ENCODE results near the gene DNAAF3. TPM values are rescaled to one million over a fixed set of nuclear protein-coding genes. Genes with fewer than 3 reads are reported as not detected.

The DNAAF3 gene
- total RNA-seq, result 0.66 TPM in 1 of 2 replicates, not detected in the other

DNA sequence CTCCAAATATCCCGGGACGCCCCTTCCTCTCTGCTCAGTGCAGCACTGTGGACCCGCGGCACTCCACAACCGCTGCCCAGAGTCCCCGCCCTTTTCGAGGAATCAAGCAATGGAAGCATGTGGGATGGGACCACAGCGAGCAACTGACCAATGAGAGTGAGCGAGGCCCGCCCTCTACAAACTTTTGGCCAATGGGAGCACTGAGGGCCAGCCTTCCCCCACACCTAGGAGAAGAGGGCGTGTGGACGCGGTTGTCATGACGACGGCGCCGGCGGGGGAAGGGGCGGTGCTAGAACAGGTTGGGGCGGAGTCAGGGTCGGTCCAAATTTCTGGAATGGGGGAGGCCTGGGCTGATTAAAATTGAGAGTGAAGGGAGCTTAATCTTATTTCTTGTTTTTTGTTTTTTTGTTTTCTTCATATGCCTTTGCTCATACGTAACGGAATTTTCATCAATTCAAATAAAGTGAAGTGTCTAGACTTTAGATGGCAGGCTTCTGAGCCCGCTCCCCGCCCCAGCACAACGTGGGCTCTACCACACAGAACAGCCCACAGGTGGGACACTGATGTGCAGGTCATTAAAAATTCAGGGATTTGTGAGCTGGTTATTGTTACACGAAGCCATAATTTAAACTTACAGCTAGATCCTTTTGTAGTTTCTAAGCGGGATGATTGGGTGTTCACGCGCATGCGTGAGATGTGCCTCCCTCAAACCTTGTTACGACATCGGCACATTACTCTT lies at the start of gene DNAAF3:
TSS of gene DNAAF3 (minus strand) at position 84 of the 739 bp plus-strand sequence. CDS start 200 bp downstream, outside the sequence.

DNA sequence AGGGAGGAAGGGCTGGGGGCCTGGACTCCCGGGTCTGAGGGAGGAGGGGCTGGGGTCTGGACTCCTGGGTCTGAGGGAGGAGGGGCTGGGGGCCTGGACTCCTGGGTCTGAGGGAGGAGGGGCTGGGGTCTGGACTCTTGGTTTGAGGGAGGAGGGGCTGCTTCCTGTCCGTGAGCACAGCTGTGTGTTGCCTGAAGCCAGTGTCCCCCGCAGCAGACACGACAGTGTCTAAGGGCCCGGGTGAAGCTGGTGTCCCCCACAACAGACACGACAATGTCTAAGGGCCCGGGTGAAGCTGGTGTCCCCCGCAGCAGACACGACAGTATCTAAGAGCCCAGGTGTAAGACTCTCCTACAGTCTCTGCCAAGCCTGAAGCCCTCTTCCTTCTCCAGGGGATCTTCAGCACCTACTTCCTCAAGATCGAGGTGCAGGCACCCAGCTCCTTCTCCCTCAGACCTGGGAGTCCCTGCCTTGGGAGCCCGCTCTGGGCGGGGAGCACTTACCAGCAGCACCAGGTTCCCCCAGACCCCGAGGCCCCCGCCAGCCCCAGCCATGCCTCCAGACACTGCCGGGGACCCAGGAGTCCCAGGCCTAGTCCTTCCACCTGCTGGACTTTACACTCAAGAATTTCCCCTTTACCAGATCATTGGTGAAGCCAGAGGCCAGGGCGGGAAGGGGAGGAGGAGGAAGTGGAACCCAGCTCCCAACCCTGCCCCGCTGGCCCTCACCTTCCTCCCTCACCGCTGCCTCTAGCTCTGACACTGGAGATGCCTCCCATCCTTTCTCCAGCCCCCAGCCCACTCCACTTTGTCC lies 42.7 kb upstream of the DNAAF3 start, which contains the start of gene PTPRH:
TSS of gene PTPRH (minus strand) at position 622 of the 813 bp plus-strand sequence. CDS start at position 554, 68 bp downstream.

GRCh38 chr19:55179606-55180484 lies 13.4 kb upstream of the DNAAF3 start, which contains the start of gene SYT5:
Gene SYT5 (minus strand): TSS chr19:55180289. CDS start chr19:55179041, 1,248 bp downstream.

DNA sequence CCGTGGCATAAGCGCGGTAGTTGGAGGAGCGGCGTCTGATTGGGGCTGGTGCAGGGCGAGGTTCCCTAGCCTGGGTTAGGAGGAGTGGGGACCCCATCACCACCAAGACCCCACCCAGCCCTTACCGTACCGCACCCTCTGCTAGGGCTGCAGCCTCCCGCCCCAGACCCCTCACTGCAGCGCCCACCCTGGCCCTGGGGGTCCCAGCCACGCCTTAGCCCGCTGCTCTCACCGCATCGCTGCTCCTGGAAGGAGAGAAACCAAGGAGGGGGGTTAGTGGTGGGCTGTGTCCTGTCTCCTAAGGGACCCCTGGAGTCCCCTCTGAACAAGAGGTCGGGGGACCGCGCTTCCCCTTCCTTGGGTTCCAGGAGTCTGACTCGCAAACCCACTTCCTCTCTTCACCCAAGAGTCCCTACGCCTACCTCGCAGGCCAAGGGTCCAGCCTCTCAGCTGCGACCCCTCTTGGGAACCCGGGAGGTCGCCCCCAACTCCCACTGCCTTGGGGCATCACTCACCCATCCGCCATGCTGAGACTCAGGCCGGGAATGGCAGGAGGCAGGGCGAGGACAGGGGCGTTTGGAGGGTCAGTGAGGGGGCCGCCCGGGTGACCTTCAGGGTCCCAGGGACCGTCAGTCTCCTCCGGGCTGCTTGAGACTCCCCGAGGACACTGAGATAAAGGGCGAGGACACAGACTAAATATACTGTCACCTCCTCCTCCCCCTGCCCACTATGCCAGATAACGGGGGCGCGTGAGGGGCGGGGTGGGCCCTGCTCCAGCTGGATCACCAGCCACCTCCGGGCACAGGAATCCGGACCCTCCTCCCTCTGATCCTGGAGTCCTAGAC lies 9.1 kb downstream of the DNAAF3 start, which contains the start of gene TNNI3:
TSS of gene TNNI3 (minus strand) at position 669 of the 845 bp plus-strand sequence. CDS start at position 526, 143 bp downstream.

DNA sequence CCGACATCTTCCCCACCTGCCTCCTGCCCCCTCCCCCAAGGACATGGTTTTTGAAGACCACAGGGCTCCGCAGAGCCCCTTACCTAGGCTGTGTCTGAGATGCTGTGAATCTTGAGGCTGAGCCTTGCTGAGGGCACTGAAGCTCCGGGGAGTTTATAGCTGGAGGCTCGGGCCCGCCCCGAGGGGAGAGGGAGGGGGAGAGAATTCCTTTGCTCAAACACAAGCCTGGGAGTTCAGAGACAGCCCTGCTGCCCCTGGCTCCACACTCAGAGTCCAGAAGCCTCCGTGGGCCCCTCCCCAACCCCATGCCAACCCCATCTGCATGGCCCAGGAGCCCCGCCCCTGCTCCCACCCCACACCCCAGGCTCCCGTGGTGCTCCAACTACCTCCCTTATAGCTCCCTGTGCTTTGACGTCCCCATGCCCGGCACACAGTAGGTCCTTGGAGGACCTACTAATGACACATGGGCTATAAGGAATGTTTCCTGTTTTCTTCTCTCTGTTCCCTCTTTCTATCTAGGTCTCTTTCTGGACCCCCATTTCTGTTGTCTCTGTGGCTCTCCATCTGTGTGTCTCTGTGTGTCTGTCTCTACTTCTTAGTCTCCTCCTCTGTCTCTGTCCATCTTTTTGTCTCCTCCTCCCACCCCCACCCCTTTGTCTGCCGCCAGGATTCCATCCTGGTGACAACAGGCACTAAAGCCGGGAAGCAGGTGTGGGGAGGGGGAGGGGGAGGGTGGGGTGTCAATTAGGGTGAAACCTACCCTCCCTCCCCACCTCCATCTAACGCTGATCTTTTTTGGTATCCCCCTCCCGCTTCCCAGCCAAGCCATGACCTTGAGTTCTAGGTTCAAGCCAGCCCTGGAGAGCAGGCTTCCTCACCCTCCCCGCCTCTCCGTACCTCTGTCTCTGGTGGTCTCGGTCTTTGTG lies 17.1 kb downstream of the DNAAF3 start, which contains the start of gene TNNT1:
TSS of gene TNNT1 (minus strand) at position 129 of the 926 bp plus-strand sequence. CDS start 2,049 bp downstream, outside the sequence.

GRCh38 chr19:55116859-55117662 lies 49.4 kb downstream of the DNAAF3 start, which contains the start of gene PPP1R12C:
Gene PPP1R12C (minus strand): TSS chr19:55117637. CDS start chr19:55117543, 94 bp downstream.

Small RNA genes within 50 kb of the gene (small RNA-seq; reads per million reads assigned to genes)
- gene MIR7975 (ENCODE audit: low replicate concordance) (not detected), gene RF01210 (ENCODE audit: low replicate concordance) (not detected)

Other genes starting within 250 kb of the DNAAF3 start
- gene NLRP7, start 219.1 kb downstream of the DNAAF3 start, total RNA-seq, result not detected in 2 replicates
- gene NLRP2, start 200.2 kb downstream of the DNAAF3 start, total RNA-seq, result 10.3 and 12.2 TPM in 2 replicates
- 0.22 TPM in 1 of 2 replicates, not detected in the other for gene GP6, start 128.3 kb downstream of the DNAAF3 start, total RNA-seq
- gene RDH13, start 103.5 kb downstream of the DNAAF3 start, total RNA-seq, result 4.4 and 9.2 TPM in 2 replicates
- gene EPS8L1, start 90.7 kb downstream of the DNAAF3 start, total RNA-seq, result 0.88 and 3.1 TPM in 2 replicates
- gene PPP1R12C, start 49.0 kb downstream of the DNAAF3 start, total RNA-seq, result 86.5 and 91.7 TPM in 2 replicates
- gene TNNT1, start 17.4 kb downstream of the DNAAF3 start, total RNA-seq, result 0.57 and 2.8 TPM in 2 replicates
- gene TNNI3, start 8.9 kb downstream of the DNAAF3 start, total RNA-seq, result not detected in 2 replicates
- under 0.01 TPM in 1 of 2 replicates, not detected in the other for gene SYT5, start 13.7 kb upstream of the DNAAF3 start, total RNA-seq
- 4.9 and 46.0 TPM in 2 replicates for gene PTPRH, start 42.9 kb upstream of the DNAAF3 start, total RNA-seq
- gene TMEM86B, start 62.1 kb upstream of the DNAAF3 start, total RNA-seq, result 1.9 and 2.6 TPM in 2 replicates
- 58.9 and 69.9 TPM in 2 replicates for gene PPP6R1, start 92.4 kb upstream of the DNAAF3 start, total RNA-seq
- 41.1 and 41.9 TPM in 2 replicates for gene HSPBP1, start 113.5 kb upstream of the DNAAF3 start, total RNA-seq
- gene BRSK1, start 117.4 kb upstream of the DNAAF3 start, total RNA-seq, result 1.7 and 3.5 TPM in 2 replicates
- not detected in 2 replicates for gene TMEM150B, start 158.7 kb upstream of the DNAAF3 start, total RNA-seq
- 7.9 and 9.6 TPM in 2 replicates for gene KMT5C, start 173.3 kb upstream of the DNAAF3 start, total RNA-seq
- 0.14 and 0.22 TPM in 2 replicates for gene COX6B2, start 188.1 kb upstream of the DNAAF3 start, total RNA-seq
- not detected in 2 replicates for gene GARIN5B, start 196.6 kb upstream of the DNAAF3 start, total RNA-seq
- 15.1 and 82.0 TPM in 2 replicates for gene IL11, start 203.8 kb upstream of the DNAAF3 start, total RNA-seq
- gene TMEM190, start 210.2 kb upstream of the DNAAF3 start, total RNA-seq, result not detected in 2 replicates
- gene TMEM238, start 217.7 kb upstream of the DNAAF3 start, total RNA-seq, result 1.4 TPM in 1 of 2 replicates, not detected in the other
- gene RPL28, start 219.3 kb upstream of the DNAAF3 start, total RNA-seq, result 301 and 1,049 TPM in 2 replicates
- 40.5 and 198 TPM in 2 replicates for gene UBE2S, start 241.2 kb upstream of the DNAAF3 start, total RNA-seq